OCI-M1 (cell line): Measurements from ENCODE around the gene NPR3.

Experiments
- DNase-seq: peaks from one replicate; lab custom pipeline; 2025; lab: John Stamatoyannopoulos, UW

Gene NPR3

DNA sequence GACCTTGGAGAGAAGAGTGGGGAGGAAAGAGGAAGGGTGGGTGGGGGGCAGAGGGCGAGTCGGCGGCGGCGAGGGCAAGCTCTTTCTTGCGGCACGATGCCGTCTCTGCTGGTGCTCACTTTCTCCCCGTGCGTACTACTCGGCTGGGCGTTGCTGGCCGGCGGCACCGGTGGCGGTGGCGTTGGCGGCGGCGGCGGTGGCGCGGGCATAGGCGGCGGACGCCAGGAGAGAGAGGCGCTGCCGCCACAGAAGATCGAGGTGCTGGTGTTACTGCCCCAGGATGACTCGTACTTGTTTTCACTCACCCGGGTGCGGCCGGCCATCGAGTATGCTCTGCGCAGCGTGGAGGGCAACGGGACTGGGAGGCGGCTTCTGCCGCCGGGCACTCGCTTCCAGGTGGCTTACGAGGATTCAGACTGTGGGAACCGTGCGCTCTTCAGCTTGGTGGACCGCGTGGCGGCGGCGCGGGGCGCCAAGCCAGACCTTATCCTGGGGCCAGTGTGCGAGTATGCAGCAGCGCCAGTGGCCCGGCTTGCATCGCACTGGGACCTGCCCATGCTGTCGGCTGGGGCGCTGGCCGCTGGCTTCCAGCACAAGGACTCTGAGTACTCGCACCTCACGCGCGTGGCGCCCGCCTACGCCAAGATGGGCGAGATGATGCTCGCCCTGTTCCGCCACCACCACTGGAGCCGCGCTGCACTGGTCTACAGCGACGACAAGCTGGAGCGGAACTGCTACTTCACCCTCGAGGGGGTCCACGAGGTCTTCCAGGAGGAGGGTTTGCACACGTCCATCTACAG lies 760 bp downstream of the NPR3 start:
- no peak for DNase-seq

DNA sequence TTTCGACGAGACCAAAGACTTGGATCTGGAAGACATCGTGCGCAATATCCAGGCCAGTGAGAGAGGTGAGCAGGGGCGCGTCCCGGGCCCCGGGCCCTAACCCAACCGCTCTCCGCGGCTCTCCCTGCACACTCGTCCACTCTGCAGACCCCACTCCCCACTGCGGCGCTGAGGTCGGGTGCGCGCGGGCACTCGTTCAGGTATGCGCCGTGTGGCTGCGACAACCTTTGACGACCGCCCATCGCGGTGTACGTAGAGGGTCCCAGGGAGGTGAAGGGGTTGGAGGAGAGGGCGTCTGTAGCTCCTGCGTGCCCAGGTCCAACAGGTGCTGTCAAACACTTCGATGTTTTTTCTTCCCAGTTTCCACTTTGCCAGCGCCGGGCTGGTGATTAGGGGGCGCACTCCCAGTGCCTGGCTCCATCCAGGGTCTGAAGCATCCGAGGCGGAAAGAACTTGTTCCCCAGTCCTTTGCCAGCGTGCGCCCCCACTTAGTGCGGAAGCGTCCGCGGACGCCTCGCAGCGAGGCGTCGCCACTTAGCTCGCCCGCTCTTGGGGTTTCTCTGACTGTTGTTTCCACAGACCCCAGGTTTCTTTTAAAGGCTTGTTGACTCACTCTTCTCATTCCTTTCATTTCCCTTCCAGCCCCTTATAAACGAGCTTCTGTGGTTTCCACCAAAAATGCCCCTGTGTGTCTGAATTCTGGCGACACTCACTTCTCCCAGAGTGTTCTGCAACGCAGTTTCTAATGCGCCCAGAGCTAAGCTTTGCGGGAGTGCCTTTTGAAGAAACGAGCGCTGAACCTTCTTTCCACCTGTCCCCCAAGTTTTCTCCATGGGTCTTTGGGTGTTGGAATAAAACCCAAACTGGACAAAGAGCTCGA lies 1.6 kb downstream of the NPR3 start:
- DNase-seq, result no peak

DNA sequence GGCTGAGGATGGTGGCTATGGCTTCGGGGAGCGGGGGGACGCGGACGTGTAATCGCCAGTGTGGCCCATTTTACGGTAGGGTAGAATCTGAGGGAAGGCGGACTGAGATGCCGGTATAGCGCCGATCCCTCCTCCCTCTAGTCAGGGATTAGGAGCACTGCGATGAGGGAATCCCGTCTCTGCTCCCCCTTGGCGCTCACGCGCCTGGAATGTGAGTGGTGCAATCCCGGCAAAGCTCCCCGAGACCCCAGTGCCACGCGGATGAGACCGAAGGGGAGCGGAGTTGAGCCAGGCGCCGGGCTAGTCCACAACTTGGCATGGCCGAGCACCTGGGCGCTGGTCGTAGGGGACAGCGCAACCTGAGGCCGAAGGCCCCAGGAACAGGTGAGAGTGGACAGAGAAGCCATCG lies 2.2 kb downstream of the NPR3 start:
- no peak for DNase-seq

- DNase-seq, result no peak
Observed at GRCh38 chr5:32713770-32714381, 2.8 kb downstream of the NPR3 start.

- no peak for DNase-seq
Observed at GRCh38 chr5:32714836-32715235, 3.7 kb downstream of the NPR3 start.

GRCh38 chr5:32720300-32720699 lies 9.2 kb downstream of the NPR3 start:
- DNase-seq, result peak; percentile 6

DNA sequence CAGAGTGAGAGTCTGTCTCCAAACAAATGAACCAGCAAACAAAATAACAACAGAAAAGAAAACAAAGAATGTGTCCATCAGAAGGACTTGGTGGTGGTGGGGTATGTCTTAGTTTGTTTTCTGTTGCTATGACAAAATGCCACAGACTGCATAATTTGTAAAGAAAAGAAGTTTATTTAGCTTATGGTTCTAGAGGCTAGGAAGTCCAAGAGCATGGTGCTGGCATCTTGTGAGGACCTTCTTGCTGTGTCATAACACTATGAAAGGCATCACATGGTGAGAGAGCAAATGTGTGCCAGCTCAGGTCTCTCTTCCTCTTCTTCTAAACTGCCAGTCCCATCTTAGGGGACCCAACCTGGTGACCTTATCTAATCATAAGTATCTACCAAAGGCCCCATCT lies 10.5 kb downstream of the NPR3 start:
- DNase-seq, result no peak

DNA sequence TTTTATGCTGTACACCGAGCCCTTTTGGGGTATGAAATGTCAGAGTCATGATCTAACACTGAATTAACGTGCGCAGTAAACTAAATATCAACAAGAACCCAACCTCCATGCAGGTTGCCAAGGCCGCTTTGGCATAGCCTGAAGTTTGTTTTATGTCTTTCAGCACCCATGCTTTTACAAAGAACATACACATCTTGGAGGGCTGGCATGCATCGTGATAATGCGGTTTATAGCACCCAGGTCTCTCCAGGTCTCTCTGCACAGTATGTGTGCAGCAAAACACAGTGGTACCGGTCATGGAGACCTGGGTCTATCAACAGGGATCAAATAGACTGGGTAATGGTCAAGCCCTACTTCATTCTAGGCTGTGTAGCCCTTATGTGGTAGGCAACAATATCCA lies 11.8 kb downstream of the NPR3 start:
- DNase-seq, result no peak

- no peak for DNase-seq
Observed at GRCh38 chr5:32724526-32724925, 13.4 kb downstream of the NPR3 start.

- peak; percentile 43 for DNase-seq
Observed at GRCh38 chr5:32726086-32726557, 15.0 kb downstream of the NPR3 start.

- DNase-seq, result no peak
Observed at GRCh38 chr5:32729651-32730050, 18.5 kb downstream of the NPR3 start.

- no peak for DNase-seq
Observed at GRCh38 chr5:32733590-32734340, 22.6 kb downstream of the NPR3 start.

GRCh38 chr5:32734827-32735378 lies 23.8 kb downstream of the NPR3 start:
- DNase-seq, result no peak

GRCh38 chr5:32735512-32735911 lies 24.4 kb downstream of the NPR3 start:
- no peak for DNase-seq

GRCh38 chr5:32736842-32737241 lies 25.7 kb downstream of the NPR3 start:
- DNase-seq, result no peak

GRCh38 chr5:32740651-32741050 lies 29.5 kb downstream of the NPR3 start:
- no peak for DNase-seq

DNA sequence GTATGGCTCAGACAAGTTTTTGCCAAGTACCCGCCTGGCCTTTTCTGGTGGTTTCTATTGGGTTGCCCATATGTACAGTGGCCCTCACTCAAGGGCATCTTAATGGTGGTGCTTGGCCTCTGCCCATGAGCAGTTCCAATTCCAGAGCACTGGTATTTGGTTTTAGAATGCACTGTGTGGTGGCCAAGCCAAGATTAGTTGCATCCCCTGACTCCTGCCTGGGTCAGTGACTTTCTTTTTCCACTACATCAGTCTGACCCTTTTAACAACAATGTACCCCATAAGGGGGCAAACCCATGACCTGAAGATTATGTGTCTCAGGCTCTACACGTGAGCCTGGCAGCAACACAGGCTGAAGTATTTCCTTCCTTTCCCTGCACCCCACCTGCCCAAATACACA lies 34.2 kb downstream of the NPR3 start:
- DNase-seq, result no peak

GRCh38 chr5:32752411-32752810 lies 41.3 kb downstream of the NPR3 start:
- DNase-seq, result no peak

GRCh38 chr5:32753051-32753450 lies 41.9 kb downstream of the NPR3 start:
- DNase-seq, result no peak

DNA sequence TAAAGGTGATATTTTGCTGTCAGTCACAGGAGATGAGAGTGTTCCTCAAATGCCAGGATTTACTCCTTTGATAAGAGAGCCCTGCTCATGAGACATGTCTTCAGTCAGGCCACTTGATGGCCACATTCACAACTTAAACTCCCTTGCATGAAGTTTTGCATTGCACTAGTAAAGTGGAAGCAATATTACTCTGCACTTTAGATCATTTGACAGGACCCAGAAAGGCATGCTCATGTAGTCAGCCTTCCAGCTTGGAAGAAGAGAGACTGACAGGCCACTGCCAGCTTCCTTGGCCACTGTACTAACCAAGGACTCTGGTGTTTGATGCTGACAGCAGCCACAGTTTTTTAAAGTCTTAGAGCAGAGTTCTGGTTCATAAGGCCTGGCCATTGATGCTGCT lies 42.6 kb downstream of the NPR3 start:
- DNase-seq, result peak; percentile 7

DNA sequence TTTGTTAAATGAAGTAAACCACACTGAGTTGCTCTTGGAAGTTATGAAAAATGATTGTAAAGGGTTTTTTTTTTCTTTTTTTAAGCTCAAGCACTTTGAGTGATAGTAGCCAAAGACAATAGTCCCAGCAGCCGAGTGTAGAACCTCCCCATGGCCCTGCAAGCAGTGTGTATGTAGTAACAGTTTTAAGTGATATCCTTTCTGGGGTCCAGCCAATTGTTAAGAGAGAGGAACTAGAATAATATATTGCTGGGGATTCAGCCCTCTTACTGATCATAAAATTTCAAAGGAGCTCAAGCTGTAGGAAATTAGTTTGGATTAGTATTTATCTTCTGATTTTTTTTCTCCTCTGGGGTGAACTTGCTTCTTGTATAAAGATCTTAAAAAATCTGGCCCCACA lies 43.2 kb downstream of the NPR3 start:
- no peak for DNase-seq

DNA sequence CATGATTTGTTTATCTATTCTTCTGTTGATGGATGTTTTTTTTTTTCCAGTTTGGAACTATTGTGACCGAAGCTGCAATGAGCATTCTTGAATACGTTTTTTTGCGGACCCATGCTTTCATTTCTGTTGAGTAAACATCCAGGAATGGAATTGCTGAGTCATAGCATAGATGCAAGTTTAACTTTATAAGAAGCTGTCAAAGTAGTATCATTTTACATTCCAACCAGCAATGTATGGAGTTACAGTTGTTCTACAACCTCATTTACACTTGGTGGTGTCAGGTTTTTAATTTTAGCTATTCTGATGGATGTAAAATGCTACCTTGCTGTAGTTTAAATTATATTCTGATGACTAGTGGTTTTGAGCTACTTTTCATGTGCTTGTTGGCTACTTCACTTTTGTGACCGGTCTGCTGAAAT lies 49.0 kb downstream of the NPR3 start:
- no peak for DNase-seq
